GM18873 (cell line): ENCODE results near the gene THRA.

ENCODE experiments used
- ATAC-seq: cut with Tn5 transposase; IDR thresholded peaks from one replicate; pipeline ENCODE4 v1.9.1; 2021; ENCODE audit warnings: mild to moderate bottlenecking, moderate library complexity, moderate number of reproducible peaks; ENCODE audit not compliant: unreplicated experiment, low FRiP score

THRA gene

GRCh38 chr17:40062329-40063186 is at the start of gene THRA:
Gene THRA, plus strand, starts transcription at chr17:40062965. Its CDS starts 11,524 bp downstream, at chr17:40074489.
- ATAC-seq: no peak

- ATAC-seq: no peak
Measured at GRCh38 chr17:40014375-40014980, 48.3 kb upstream of the THRA start.

GRCh38 chr17:40015005-40015997 is 47.5 kb upstream of the THRA start, which contains the start of gene CSF3:
Gene CSF3, plus strand, starts transcription at chr17:40015440. Its CDS starts 35 bp downstream, at chr17:40015475.
- no peak for ATAC-seq

DNA sequence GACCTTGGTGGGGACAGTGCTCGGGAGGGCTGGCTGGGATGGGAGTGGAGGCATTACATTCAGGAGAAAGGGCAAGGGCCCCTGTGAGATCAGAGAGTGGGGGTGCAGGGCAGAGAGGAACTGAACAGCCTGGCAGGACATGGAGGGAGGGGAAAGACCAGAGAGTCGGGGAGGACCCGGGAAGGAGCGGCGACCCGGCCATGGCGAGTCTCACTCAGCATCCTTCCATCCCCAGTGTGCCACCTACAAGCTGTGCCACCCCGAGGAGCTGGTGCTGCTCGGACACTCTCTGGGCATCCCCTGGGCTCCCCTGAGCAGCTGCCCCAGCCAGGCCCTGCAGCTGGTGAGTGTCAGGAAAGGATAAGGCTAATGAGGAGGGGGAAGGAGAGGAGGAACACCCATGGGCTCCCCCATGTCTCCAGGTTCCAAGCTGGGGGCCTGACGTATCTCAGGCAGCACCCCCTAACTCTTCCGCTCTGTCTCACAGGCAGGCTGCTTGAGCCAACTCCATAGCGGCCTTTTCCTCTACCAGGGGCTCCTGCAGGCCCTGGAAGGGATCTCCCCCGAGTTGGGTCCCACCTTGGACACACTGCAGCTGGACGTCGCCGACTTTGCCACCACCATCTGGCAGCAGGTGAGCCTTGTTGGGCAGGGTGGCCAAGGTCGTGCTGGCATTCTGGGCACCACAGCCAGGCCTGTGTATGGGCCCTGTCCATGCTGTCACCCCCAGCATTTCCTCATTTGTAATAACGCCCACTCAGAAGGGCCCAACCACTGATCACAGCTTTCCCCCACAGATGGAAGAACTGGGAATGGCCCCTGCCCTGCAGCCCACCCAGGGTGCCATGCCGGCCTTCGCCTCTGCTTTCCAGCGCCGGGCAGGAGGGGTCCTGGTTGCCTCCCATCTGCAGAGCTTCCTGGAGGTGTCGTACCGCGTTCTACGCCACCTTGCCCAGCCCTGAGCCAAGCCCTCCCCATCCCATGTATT is 46.5 kb upstream of the THRA start:
- ATAC-seq: no peak

DNA sequence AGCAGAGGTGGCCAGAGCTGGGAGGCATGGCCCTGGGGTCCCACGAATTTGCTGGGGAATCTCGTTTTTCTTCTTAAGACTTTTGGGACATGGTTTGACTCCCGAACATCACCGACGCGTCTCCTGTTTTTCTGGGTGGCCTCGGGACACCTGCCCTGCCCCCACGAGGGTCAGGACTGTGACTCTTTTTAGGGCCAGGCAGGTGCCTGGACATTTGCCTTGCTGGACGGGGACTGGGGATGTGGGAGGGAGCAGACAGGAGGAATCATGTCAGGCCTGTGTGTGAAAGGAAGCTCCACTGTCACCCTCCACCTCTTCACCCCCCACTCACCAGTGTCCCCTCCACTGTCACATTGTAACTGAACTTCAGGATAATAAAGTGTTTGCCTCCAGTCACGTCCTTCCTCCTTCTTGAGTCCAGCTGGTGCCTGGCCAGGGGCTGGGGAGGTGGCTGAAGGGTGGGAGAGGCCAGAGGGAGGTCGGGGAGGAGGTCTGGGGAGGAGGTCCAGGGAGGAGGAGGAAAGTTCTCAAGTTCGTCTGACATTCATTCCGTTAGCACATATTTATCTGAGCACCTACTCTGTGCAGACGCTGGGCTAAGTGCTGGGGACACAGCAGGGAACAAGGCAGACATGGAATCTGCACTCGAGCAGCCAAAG is 45.2 kb upstream of the THRA start:
- no peak for ATAC-seq

DNA sequence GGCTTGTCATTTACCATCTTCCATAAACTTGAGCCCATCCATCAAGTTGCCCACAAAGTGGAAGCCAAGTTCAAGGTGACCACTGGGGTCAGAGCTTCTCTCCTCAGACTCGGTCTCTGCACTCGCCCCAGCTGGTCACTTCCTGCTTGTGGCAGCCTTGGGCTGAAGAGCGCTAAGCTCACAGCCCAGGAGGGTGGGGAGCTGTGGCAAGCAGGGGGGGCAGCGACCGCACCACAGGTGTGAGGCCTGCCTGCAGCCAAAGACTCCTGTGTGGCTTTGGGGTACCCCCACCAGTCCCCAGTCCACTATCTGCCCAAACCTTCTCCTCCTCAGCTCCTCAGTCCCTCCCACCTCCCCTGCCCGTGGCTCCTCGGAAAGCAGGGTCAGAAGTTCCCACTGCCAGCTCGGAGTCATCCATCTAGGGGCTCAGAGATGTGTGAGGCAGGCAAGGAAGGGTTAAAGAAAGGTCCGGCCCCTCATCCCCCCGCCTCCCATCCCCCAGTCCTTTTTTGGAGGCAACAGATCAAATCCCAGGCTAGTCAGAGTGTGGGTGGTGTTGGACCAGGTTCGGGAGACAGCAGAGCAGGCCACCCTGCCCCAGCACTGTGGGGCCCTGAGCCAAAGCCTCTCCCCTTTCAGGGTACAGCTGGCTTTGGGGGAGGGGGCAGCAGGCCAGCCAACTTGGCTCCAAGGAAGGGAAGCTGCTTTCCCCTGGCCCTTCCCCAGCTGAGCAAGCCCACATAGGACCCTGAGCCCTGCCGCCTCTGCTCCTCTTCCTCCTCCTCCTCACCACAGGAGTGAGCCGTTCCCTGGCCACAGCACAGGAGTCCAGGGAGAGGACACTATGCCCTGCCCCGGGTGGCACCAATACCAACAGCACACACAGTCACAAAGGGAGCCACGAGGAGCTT is 44.3 kb upstream of the THRA start:
- ATAC-seq: no peak

GRCh38 chr17:40019140-40019991 is 43.4 kb upstream of the THRA start:
- ATAC-seq: no peak

DNA sequence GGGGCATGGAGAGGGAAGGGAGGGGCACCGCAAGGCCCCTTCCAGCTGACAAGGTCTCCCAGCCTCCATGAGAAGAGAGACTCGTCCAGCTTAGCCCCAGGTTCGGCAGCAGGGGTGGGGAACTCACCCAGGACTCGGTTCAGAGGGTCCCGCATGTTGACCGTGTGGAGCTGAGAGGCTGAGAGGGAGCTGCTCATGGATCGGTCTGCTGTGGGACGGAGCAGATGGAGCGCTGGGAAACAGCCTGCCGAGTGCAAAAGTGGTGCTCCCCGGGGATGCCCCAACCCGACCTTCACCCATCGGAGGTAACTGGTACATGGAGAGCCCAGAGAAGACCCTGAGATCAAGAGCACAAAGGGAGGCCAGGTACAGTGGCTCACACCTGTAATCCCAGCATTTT is 42.6 kb upstream of the THRA start:
- no peak for ATAC-seq

DNA sequence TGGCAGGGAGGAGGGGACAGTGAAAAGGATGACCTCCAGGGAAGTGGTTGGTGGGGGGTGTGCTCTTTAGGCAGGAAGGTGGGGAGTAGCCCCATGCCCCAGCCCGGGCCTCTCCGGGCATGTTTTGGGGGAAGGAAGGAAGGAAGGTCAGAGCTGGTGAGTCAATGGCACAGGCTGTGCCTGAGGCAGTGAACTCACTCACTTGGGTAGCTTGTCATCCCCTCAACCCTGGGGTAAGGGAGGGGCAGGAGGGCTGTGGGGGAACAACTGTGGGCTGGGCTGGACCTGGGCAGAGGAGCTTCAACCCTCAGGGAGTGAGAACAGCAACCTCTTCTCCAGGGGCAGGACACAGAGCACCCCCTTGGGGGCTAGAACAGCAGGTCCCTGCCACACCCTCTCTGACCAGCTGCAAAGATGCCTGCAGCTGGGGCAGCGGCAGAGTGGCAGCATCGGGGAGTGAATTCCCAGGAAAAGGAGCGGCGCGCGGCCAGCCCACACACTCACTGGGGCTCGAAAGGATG is 41.3 kb upstream of the THRA start:
- ATAC-seq: no peak

DNA sequence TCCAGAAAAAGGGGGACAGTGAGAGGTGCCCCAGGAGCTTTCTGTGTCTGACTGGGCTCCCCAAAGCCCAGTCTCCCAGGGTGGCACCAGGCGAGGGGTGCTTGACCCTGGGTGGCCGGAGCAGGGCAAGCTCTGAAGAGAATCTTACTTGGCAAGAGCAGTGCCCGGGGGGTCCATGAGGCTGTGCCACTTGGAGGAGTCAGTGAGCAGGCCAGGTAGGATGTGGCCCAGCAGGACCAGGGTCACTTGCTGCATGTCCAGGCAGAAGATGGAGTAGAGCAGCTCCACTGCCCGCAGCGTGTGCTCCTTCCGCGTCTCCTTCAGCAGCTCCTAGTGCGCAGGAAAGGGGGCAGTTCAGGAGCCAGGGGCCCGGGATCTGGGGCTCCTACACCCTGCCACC is 40.3 kb upstream of the THRA start:
- ATAC-seq: no peak

- no peak for ATAC-seq
Measured at GRCh38 chr17:40022961-40023541, 39.7 kb upstream of the THRA start.

- ATAC-seq: no peak
Measured at GRCh38 chr17:40023590-40024292, 39.0 kb upstream of the THRA start.

DNA sequence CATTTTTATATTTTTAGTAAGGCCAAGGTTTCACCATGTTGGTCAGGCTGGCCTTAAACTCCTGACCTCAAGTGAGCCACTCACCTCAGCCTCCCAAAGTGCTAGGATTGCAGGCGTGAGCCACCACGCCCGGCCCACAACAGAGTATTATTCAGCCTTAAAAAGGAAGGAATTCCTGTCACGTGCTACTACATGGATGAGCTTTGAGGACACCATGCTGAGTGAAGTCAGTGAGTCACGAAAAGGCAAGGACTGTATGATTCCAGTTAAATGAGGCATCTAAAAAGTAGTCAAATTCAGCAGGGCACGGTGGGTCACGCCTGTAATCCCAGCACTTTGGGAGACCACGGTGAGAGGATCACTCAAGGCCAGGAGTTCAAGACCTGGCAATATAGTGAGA is 37.9 kb upstream of the THRA start:
- no peak for ATAC-seq

- no peak for ATAC-seq
Measured at GRCh38 chr17:40025559-40025958, 37.2 kb upstream of the THRA start.

GRCh38 chr17:40025991-40026815 is 36.6 kb upstream of the THRA start:
- ATAC-seq: no peak
